Jurkat, Clone E6-1 (cell line): ENCODE data around the gene FOXB2.

Experiments
- DNase-seq: peaks from one replicate; pipeline ENCODE4 v3.0.0-alpha.2; 2011; ENCODE audit warnings: low read depth, low spot score
- H3K4me3 ChIP-seq: 2 replicates; pipeline ENCODE4 v1.5.1; 2011; ENCODE audit warnings: mild to moderate bottlenecking, low read length, control low read depth, moderate library complexity

Gene FOXB2

DNA sequence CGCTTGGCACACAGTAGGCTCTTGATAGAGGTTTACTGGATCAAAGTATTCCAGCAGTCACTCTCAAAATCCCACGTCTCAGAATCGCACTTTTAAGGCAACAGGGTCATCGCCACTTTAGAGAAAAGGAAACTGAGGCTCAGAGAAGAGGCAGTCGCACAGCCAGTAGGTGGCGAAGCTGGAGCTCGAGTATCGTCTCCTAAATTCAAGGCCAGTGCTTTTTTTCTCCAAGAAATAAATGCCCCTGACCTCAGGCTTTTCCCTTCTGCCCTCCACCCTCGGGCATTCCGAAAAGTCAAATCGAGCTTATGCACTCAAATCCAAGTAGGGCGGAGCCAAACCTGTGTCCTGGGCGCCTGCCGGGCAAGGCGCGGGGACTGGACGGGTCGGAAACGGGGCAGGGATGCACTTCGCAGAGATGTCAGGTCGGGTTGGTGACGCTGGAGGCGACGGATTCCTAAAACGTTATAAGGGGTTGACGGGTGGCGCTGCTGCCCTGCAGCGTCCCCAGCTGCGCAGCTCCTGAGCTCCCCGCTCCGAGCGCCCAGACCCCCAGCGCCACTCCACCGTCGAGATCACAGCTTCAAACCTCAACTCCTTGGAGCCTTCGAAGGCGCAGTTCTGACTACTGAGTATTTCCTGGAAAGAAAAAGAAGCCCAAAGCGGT lies 4.7 kb upstream of the FOXB2 start:
- no peak for DNase-seq
- H3K4me3 ChIP-seq: no peak overlapping the region

DNA sequence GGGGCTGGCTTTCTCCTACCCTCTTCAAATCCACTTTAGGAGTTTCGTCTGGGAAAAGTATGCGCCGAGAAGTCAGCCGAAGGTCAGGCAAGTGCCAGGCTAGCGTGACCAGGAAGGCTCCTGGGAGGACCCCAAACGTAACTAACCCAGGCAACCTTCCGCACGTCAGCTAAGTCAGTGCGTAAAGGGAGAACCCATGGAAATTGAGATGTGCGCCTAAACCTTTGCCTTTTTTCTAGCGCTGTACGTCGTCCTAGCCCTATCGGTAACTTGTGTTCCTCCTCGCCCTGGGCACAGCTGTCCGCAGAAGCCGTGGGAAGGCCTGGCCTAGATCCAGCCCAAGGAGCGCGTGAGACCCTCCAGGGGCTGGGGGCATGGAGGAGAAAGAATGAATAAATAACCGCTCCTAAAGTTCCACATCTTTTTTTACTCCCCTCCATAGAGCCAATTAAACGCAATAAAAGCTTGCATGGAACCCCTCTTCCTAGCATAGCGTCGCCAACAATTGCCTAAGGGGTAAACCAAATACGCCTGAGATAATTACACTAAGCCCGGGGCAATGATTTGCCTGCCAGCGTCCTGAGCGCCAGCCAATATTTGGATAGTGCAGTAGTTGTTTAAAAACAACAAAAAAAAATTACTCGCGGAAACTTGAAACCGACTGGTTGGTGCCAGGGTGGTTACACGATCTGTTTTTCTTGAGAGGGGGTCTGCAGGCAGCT lies 4.0 kb upstream of the FOXB2 start:
- no peak for DNase-seq
- H3K4me3 ChIP-seq: no peak overlapping the region

DNA sequence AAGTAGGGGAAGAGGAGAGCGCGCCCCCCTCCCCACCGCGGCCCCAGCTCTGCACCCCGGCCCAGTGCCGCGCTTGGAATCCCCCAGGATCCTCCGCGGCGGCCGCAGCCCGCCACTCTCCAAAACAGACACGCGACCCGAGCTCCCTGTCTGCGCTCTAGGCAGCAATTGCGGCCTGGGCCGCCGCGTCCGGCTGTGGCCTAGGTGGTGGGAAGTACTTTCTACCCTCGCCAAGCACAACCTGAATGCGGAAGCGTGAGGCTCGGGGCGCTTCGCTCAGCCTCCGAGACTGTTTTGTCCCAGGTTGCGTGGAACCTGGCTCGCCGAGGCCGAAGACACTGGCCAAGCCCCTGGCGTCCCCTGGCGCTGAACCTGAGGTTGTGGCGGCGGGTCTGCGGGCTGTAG lies 3.3 kb upstream of the FOXB2 start:
- H3K4me3 ChIP-seq: no peak overlapping the region
- no peak for DNase-seq

- DNase-seq: no peak
Measured at GRCh38 chr9:77016526-77017504, 2.6 kb upstream of the FOXB2 start.

DNA sequence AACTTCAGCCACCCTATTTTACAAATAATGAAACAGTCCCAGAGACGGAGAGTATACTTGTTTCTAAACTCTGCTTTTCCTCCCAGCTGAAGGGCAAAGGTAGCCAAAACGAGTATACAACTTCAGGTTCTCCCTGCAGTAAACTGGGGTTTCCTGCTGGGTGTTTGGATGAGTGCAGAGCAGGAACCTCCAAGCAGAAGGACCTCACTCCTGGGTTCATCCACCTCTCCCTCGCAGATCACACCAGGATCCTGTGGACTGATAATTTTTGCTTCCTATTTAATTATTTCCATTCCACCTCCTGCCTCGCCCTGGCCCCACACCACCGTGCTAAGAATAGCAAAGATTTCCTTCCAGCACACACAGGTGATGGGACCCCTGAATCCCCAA lies 2.0 kb upstream of the FOXB2 start:
- DNase-seq: no peak
- H3K4me3 ChIP-seq: no peak overlapping the region

More at GRCh38 chr9:77016526-77017504, 2.6 kb upstream of the FOXB2 start:
- H3K4me3 ChIP-seq: no peak overlapping the region

DNA sequence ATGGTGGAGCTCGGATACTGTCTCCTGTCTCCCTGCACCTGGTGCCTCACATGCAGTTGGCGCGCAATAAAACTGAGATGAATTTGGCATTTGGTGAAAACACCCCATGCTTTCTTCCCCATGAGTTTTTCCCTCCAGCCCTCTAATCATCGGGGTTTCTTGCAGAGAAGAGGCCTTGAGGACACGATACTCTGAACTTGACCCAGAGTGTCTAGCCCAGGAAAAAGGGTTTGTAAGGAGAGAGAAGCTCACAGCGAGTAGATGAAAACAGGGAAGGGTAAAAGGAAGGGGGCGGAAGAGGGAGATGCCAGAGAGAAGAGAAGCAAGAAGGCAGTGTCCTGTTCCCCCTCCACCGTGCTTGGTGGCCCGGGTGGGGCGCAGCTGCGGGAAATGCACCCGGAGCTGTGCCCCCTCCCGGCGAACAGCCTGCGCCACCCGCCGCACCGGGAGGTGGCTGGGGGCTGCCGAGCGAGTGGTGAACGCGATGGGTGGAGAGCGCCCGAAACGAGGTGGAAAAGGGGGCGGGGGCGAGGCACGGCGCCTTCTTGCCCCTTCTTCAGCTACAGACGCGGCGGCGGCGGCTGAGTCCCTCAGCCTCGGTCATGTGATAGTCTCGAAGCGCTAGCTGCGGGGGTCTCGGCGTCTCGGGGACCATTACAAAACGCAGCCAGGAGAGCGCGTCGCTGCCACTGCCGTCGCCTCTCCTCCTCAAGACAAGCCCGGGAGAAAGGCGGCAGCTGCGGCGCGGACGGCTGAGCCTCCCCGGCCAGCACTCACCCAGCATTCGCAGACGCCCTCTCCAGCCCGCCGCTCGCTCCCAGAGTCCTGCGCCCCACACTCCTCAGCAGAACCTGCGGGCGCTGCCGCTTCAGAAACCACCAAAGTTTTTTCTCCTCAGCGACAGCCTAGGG lies 1.1 kb upstream of the FOXB2 start:
- no peak for DNase-seq
- H3K4me3 ChIP-seq: no peak overlapping the region

- no peak overlapping the region for H3K4me3 ChIP-seq
- DNase-seq: no peak
Measured at GRCh38 chr9:77018969-77019235, 553 bp upstream of the FOXB2 start.

DNA sequence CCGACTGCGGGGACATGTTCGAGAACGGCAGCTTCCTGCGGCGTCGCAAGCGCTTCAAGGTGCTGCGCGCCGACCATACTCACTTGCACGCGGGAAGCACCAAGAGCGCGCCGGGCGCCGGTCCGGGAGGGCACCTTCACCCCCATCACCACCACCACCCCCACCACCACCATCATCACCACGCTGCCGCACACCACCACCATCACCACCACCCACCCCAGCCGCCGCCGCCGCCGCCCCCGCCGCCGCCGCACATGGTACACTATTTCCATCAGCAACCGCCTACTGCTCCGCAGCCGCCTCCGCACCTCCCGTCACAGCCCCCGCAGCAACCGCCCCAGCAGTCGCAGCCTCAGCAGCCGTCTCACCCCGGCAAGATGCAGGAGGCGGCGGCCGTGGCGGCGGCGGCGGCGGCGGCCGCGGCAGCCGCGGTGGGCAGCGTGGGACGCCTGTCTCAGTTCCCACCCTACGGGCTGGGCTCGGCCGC lies 514 bp downstream of the FOXB2 start:
- H3K4me3 ChIP-seq: no peak overlapping the region
- DNase-seq: no peak

GRCh38 chr9:77020413-77021290 lies 1.2 kb downstream of the FOXB2 start:
- H3K4me3 ChIP-seq: no peak overlapping the region
- DNase-seq: no peak

DNA sequence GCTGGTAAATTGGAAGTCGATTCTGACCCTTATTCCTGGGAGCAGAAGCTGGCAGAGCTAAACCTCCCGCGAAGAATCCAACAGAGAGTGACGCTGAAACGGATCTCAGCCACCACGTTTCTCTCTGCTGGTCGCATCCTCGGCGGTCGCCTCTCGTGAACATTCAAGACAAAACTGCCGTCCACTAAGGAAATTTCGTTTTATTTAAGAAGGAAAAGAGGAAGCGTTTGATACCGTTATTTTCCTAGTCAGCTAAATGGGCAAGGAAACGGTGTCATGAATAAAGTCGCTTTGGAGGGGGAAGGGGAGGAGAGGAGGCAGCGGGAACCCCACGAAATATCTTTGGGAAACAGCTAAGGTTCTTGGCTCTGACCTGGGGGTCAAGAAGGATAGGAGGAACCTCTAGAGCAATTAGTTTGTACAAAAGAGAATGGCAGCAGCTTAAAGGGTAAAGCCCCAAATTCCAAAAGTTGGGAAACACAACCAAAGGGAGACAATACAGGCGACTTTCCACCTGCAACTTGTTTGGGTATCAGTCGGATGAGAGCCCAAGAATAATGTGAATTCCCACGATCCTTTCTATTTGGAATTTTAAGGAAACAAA lies 1.9 kb downstream of the FOXB2 start:
- DNase-seq: no peak
- H3K4me3 ChIP-seq: no peak overlapping the region

DNA sequence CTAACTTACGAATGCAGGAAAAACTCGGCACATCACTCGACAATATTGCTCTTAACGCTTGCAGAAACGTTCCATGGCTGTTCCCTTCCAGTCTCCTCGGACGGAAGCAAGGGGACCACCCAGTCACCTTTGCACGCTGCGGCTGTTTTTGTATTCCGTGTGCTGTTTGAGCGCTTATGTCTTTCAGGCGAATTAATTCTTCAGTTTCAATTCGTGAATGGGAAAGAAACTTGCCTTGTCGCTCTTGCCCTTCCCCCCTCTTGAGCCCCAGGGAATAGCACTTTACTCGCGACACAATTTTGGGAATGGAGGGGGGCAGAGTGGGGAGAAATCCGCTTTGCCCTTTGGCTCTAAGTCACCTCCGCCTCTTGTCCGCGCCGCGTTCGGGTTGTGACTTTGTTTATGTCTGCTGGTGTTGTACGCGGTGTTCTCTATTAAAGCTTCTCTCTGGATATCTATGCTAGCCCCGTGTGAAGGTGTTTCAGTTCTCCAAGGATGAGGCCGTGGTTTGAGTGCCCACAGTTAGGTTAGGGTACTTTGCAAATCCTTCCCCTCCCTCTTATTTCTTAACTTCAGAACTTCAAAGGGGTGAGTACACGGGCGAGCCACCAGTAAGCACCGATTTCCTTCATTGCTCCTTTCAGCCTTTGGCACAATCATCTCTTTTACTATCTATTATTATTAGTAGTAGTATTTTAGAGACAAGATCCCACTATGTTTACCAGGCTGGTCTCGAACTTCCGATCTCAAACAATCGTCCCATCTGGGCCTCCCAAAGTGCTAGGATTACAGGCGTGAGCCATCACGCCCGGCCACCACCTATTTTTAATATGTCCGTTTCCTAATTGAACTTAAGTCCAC lies 2.7 kb downstream of the FOXB2 start:
- no peak overlapping the region for H3K4me3 ChIP-seq
- DNase-seq: no peak

GRCh38 chr9:77022783-77023440 lies 3.5 kb downstream of the FOXB2 start:
- no peak for DNase-seq
- no peak overlapping the region for H3K4me3 ChIP-seq

DNA sequence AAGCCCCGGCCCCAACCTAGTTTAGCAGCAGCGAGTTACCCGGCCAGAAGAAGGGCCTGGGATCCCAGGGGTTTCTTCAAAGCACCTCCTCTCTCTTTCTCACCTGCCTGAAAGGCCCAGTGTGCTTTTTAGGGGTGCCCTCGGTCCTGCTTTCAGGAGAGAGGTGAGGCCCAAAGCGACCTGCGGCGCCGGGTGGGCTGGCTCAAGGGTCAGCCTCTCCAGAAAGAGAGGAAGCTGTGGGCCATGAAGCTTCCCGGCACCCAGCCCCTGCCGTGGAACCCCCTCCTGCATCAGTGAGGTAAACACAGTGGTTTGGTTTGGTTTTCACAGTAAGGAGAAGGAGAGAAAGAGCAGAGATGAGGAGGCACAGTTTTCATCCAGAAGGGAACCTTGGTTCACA lies 4.3 kb downstream of the FOXB2 start:
- DNase-seq: no peak
- H3K4me3 ChIP-seq: no peak overlapping the region

GRCh38 chr9:77024776-77025545 lies 5.5 kb downstream of the FOXB2 start:
- no peak overlapping the region for H3K4me3 ChIP-seq
- no peak for DNase-seq

DNA sequence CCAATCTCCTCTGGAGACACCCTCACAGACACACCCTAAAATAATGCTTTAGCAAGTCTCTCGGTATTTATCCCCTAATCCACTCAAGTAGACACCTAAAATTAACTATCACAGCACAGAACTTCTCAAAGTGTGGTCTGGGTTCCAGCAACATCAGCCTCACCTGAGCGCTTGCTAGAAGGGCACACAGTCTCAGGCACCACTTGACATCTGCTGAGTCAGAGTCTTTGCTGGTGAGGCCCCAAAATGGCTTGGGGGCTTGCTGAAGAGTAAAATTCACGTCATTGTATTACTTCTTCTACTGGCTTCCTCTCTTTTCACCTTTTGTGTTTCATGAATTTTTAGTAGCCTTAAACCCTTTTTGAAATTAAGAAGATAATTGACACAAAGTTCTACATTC lies 9.0 kb downstream of the FOXB2 start:
- no peak overlapping the region for H3K4me3 ChIP-seq
- DNase-seq: no peak

DNA sequence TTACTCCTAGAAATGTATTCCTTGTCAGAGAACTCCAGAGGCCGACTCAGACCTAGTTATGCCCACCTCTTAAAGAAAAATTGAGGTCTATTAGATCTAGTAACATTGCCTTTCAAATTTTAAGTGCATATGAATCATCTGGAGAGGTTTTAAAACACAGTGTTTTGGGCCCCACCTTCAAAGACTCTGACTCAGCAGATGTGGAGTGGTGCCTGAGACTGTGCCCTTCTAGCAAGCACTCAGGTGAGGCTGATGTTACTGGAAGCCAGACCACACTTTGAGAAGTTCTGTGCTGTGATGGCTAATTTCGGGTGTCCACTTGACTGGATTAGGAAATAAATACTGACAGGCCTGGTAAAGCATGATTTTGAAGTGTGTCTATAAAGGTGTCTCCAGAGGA lies 10.6 kb downstream of the FOXB2 start:
- no peak overlapping the region for H3K4me3 ChIP-seq
- no peak for DNase-seq
